HG02981 (cell line): Measurements from ENCODE around the gene ESCO1.
"Not testable (repeated sequence)": the region's sequence is repeated elsewhere in the genome, so short reads cannot be mapped to it uniquely, and the experiment has no call there.

ENCODE experiments used
- ATAC-seq: cut with Tn5 transposase; IDR thresholded peaks from one replicate; pipeline ENCODE4 v1.9.1; 2021; ENCODE audit warnings: mild to moderate bottlenecking, moderate library complexity; ENCODE audit not compliant: unreplicated experiment

ESCO1 gene

DNA sequence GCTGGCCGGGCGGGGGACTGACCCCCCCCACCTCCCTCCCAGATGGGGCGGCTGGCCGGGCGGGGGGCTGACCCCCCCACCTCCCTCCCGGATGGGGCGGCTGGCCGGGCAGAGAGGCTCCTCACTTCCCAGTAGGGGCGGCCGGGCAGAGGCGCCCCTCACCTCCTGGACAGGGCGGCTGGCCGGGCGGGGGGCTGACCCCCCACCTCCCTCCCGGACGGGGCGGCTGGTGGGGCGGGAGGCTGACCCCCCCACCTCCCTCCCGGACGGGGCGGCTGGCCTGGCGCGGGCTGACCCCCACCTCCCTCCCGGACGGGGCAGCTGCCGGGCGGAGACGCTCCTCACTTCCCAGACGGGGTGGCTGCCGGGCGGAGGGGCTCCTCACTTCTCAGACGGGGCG lies 8.1 kb downstream of the ESCO1 start:
- ATAC-seq = not testable (repeated sequence)

DNA sequence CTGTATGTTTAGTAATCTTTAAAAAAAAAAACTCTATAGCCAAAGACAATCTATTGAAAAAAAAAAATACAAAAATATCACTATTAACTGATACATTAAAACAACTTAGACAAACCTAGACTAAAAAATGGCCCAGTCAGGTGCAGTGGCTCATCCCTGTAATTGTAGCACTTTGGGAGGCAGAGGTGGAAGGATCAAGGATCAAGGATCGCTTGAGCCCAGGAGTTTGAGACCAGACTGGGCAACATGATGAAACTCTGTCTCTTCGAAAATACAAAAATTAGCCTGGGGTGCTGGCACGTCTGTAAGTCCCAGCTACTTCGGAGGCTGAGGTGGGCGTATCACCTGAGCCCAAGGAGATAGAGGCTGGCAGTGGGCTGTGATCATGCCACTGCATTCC lies 16.1 kb downstream of the ESCO1 start:
- ATAC-seq = no peak

DNA sequence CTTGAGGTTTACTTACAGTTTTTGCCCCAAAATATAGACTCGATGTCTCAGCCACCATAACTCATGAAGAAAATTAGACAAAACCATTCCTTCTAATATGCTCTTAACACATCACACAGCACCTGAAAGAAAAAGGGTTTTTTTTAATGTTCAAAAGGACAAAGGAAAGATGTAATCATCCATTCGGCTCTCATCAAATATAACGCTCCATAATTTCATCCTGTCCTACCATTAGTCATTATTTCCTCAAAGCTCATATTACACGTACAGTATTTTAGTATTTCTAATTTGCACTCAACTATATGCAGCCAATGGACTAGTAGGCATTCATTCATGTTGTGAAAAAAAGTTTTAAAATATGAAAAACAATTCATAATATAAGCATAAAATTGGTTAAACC lies 24.8 kb downstream of the ESCO1 start:
- no peak for ATAC-seq

DNA sequence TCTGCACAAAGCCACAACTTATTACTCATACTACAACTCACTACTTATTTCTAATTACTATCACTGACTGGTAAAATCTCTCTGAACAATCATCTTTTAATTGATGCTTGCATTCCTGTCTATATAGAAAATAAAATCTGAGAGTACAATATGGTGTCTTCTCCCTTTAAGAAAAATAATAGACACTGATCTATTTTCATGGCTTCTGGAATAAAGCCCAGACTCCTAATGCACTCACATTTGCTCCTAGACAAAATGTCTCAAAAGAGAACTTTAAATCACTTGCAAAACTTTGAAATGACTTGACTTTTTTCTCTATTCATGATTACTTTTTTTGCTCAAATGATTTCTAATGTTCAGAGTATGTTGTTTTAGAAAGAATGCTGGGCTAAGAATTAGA lies 28.7 kb downstream of the ESCO1 start:
- ATAC-seq = no peak

DNA sequence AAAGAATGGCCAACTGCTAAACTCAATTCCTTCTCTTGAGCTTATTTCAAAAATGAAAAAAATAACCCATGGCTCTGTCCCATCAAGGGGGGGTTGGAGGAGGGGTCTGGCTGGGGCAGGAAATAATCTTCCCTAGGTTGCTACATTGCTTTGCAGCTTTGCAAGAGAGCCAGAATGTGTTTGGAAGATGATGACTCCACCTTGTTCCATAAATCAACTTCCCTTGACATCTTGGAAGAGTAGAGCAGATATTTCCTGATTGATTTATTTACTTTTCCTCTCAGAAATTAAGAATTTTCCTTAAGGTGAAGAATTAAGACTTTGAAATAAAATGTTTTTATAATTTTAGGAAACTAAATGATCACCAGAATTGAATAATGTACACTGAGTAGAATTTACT lies 41.3 kb downstream of the ESCO1 start:
- no peak for ATAC-seq

DNA sequence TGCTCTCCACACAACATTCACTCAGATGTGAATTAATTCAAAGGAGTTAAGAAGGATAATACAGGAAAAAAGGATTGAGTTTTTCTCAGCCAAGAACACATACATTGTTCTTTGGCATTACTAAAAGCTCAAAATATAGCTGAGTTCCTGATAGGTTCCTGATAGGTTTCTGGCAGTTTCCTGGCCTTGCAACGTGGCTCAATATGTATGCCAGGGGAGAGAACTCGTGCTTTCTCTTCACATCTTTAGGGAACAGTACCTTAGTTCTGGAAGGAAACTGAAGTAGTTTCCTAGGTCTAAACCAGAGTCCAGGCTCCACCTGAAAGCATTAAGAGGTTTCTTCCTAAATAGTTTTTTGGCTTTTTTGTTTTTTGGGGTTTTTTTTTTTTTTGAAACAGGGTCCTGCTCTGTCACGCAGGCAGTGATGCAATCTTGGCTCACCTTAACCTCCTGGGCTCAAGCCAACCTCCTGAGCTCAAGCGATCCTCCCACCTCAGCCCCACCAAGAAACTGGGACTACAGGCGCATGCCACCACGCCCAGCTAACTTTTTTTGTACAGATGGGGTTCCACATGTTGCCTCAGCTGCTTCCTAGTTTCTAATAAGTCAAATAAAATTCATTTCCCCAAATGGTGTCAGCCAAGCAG lies 42.8 kb downstream of the ESCO1 start:
- ATAC-seq = no peak

DNA sequence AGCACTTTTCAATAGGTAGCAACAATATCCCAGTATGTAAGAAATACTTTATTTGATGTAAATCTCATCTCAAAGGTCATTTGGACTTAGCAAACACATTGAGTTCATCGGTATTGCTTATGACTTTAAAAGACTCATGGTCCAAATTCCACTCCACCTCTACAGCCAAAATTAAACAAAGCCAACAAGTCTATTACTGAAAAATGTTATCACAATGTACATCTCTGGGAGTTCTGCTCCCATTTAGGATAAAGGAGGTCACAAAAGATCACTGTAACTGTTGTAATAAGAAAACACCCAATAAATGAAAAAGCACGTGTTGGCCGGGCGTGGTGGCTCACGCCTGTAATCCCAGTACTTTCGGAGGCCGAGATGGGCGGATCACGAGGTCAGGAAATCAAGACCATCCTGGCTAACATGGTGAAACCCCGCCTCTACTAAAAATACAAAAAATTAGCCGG lies 50.0 kb downstream of the ESCO1 start:
- no peak for ATAC-seq

DNA sequence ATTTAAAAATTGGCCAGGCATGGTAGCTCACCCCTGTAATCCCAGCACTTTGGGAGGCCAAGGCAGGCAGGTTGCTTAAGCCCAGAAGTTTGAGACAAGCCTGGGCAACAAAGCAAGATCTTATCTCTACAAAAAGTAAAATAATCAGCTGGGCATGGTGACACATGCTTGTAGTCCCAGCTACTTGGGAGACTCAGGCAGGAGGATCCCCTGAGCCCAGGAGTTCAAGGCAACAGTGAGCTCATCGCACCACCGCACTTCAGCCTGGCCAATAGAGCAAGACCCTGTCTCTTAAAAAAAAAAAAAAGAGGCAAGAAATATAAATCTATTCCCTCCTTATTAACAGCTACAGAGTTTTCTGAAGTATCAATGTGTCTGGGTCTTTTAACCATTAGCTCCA lies 51.9 kb downstream of the ESCO1 start:
- ATAC-seq = no peak

DNA sequence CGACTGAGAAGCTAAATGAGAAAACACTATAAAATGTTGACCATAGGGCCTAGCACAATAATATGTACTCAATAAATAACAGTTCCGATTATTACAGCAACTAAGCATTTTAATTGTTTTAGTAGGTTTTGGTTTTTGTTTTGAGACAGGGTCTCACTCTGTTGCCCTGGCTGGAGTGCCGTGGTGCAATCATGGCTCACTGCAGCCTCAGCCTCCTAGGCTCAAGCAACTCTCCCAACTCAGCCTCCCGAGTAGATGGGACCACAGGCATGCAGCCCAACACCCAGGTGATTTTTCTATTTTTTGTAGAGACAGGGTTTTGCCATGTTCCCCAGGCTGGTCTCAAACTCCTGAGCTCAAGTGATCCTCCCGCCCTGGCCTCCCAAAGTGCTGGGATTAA lies 54.1 kb downstream of the ESCO1 start:
- no peak for ATAC-seq

DNA sequence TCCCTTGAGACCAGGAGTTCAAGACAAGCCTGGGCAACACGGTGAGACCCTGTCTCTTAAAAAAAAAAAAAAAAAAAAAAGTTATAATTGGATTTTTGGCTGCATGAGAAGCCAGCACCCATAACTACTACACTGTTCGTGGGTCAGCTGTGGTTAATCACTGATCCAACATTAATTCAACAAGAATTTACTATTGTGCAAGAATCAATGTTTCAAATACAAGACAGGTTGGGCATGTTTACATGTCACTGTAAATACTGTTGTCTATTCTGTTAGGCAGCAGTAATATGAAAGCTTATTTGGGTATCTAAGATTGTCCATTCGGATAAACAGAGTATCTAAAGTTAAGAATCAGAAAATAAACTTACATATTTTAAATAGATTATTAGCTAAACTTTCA lies 62.3 kb downstream of the ESCO1 start:
- no peak for ATAC-seq

DNA sequence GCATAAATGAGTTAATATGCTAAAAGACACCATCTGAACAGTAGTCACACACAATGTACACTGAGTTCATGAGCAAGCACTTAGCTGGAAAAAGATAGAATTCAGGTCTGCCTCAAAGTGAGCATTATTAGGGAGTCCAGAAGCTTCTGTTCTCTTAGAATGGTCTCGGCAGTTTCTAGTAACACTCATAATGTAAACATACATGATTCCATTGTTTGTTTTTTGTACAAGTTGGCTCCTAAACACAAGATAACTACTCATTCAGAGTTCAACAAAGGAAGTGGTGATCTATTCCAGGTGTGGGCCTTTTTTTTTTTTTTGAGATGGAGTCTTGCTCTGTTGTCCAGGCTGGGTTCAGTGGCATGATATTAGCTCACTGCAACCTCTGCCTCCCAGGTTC lies 66.2 kb downstream of the ESCO1 start:
- ATAC-seq = no peak

DNA sequence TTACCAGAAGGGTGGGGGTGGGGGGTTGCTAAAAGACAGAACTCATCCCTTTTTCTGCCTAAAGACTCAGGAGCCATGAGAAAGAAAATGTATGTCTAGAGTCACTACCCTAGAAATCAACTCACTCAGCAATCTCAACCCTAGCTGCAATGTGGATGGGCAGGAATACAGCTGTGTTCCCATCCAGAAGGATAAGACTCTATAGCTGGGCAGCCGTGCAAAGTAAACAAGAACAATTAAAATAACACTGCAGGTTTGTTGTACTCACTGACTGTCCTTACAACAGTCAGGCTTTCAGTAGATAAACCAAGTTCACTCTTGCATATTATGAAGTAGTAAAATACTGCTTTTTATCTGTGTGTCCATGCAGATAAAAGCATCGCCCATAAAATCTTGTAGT lies 74.0 kb downstream of the ESCO1 start:
- no peak for ATAC-seq

DNA sequence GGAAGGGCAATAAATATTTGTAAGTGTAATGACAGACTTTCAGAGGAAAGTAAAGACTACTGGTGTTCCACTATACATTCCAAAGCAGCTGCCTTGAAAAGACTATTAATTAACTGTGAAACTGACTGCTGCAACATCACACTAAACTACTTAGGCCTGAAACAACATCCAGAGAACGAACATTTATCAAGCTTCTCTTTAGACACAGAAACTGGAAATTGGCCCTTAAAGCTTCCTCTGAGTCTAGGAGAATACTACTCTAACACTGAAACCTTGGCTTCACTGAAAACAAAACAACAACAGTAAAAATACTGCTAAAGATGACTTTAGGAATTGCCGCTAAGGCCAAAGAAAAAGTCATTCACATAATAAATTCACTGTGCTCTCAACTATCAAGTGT lies 74.6 kb downstream of the ESCO1 start:
- ATAC-seq = no peak

DNA sequence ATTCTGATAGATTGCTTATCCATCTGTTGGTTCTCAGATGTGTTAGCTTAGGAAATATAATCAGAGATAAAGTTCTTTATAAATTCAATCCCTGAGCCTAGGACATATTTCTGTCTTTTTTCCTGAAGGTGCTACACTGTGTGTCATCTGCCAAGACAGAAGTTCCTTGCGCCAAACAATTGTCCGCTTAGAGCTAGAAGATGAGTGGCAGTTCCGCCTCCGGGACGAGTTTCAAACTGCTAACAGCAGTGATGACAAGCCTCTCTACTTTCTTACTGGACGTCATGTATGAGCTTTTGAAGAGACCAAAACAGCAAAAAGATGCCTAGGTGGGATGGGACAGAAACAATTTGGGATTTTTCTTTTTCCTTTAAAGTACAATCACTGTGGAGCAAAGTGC lies 78.0 kb downstream of the ESCO1 start:
- no peak for ATAC-seq

DNA sequence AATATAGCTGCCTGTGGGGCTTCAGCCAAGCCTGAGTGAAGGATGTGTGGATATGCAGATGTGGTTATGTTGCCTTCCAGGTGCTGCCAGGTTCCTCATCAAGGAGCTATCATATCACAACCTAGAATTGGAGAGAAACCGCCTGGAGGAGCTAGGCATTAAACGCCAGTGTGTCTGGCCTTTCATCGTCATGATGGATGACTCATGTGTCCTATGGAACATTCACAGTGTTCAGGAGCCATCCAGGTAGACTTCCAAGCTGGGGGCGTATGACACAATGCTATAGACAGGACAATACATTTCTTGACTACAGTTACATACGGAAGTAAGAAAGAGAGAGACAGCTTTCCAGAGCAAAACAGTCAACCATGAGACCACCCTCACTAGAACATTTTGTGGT lies 86.8 kb downstream of the ESCO1 start:
- ATAC-seq = no peak

DNA sequence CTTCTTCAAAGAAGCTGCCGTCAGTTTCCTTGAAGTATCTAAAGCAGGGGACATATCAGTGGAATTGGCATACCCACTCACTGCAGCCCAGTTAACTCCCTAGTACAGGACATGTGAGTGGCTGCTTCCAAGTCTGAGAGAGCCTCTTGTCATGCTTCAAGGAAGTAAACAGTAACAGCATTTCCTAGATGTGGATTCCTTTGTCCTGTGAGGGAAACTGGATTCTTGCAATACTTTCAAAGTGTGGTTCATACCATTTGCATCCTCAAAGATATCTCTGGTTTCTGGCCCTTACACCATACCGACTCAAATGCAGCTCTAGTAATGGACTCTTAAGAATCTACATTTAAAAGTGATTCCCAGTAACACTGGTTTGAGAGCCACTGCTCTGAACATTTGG lies 87.2 kb downstream of the ESCO1 start:
- no peak for ATAC-seq

DNA sequence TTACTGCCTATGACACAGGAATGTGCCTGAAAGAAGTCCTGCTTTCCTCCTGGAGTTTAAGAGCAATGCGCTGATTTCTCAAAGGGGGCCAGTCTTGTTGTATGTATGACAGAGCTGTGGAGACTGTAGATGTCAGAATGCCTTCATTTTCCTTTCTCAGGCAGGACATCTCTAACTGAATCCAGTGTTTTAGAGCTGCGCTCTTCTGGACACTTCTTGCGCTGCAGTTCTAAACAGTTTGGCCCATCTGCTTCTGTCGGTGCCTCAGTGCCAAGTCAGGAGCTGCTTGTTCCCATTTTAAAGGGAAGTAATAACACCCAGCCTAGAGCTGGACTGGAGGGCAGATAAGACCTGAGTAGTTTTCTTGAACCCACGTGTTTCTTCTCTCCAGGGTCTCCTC lies 91.4 kb downstream of the ESCO1 start:
- no peak for ATAC-seq

DNA sequence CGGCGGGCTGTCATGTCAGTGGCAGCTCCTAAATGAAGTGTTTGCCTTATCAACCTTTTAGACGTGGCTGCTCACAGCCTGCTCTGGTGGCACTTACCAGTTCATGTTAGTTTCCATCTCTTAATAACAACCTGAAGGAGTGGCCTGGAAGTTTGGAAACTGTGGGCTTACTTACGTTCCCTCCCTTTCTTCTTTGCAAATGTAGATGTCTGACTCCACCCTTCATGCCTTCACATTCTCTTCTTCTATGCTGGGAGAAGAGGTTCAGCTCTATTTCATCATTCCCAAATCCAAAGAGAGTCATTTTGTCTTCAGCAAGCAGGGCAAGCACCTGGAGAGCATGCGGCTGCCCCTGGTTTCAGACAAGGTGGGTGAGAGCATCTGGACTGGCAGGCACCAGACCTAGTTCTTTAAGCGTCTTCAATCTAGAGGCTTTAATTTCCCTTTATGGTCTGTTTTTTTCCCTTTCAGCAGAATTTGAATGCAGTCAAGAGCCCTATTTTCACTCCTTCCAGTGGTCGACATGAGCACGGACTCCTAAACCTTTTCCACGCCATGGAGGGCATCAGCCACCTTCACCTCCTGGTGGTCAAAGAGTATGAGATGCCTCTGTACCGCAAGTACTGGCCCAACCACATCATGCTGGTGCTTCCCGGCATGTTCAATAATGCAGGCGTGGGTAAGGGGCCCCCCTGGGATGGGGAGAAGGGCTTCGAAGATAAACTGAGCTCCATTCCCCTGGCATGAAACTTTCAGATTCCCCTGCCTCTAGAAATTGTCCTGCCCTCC lies 92.4 kb downstream of the ESCO1 start:
- ATAC-seq = no peak

DNA sequence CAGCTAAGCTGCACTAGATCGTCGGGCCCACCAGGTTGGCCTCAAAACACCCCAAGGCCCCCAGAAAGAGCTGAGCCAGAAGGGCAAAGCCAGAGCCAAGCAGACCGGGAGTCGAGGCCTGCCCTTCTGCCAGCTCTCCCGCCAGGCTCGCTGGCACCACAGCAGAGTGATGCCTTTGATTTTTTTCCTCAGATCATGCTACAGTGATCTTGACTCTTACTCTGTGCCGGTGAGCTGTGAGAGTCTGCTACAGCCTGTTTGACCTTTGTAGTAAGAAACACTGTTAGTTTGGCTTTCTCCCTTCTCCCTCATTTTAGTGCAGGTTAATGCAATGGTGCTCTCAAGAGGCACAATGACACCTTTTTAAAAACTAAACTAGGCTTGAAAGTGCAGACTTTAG lies 97.8 kb downstream of the ESCO1 start:
- no peak for ATAC-seq

DNA sequence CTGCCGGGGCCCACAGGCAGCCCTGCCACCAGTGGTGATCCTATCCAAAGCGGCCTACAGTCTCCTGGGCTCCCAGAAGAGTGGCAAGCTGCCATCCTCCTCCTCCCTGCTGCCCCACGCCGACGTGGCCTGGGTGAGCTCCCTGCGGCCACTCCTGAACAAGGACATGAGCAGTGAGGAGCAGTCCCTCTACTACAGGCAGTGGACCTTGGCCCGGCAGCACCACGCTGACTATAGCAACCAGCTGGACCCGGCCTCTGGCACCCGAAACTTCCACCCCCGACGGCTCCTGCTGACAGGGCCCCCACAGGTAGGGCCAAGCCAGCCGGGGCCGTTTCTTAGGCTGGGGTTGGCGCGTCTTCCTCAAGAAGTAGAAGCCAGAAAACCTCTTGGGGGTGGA lies 100.5 kb downstream of the ESCO1 start:
- ATAC-seq = no peak

DNA sequence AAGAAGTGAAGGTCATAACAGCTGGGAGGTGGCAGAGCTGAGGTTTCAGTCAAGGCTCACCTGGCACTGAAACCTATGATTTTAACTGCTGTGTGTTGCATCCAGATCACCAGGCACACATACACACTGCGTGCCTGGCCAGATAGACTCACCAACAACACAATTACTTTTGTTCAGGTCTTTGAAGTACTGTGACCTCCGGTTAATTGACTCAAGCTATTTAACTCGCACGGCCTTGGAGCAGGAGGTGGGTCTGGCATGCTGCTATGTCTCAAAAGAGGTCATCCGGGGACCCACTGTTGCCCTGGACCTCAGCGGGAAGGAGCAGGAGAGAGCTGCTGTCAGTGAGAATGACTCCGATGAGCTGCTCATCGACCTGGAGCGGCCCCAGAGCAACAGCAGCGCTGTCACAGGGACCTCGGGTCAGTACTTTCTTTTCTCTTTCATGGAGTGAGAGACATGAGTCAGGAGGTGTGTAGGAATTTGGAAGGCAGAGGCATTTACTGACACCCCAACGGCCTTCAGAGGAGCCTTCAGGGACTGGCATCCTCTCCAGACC lies 104.1 kb downstream of the ESCO1 start:
- ATAC-seq = no peak

DNA sequence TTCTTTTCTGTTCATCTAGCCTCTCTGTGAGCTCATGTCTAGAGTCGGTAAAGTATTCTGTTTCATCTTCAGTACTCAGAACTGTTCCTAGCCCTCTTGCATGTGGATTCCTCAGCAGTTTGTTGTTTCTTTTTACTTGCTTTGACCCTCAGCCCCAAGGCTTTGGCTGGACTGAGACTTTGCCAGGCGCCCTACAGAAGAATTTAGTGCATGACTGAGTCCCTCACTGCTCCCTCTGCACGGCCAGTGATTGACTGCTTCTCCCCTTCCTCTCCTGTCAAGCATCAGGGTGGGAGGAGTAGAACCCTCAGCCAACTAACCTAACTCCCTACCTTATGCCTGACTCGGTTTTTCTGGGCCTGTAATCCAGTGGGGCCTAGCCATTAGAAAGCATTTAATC lies 109.8 kb downstream of the ESCO1 start:
- no peak for ATAC-seq
